ENCODE results near the gene RBM3. TPM values are rescaled to one million over a fixed set of nuclear protein-coding genes. Genes with fewer than 3 reads are reported as not detected.

The RBM3 gene
- total and polyA plus RNA-seq, 2 of the 8 experiments (the other 6 are each of a cell fraction or from before 2014, with no cell fraction given): 99.6 to 164 TPM

GRCh38 chrX:48574270-48575266 is at the start of gene RBM3 (continued):
- TF ChIP-seq SP2 (IDR thresholded peaks at IDR 0.05; ENCODE audit: low read length) (no peak), HDAC6 (IDR thresholded peaks at IDR 0.05; ENCODE audit: low read depth, low read length) (no peak), BCL11A (IDR thresholded peaks at IDR 0.05; ENCODE audit: low read depth in 2 of 2, low read length in 2 of 2) (no peak), YY1 (IDR thresholded peaks at IDR 0.05; ENCODE audit: low read depth, low read length) (peak; percentile 95), NANOG (IDR thresholded peaks at IDR 0.05; ENCODE audit: insufficient read depth, low read depth, low read length, poor library complexity, severe bottlenecking) (no peak), USF2 (IDR thresholded peaks at IDR 0.05; ENCODE audit: low read length) (no peak; the same call in 1 of the 2 replicates), KDM1A (IDR thresholded peaks at IDR 0.05; ENCODE audit: borderline replicate concordance, low read length) (no peak), CHD2 (IDR thresholded peaks at IDR 0.05; ENCODE audit: low read length) (peak; percentile 11; the same call in 1 of the 2 replicates), HDAC2 (IDR thresholded peaks at IDR 0.05; ENCODE audit: borderline replicate concordance in 1 of 2, low read depth in 2 of 2, low read length in 2 of 2) (no peak), RXRA (IDR thresholded peaks at IDR 0.05; ENCODE audit: insufficient read depth, low read depth, low read length) (no peak)
